Skeletal muscle tissue (tissue), 4 donors: ENCODE results near the gene LTBP4. TPM values are rescaled to one million over a fixed set of nuclear protein-coding genes. Genes with fewer than 3 reads are reported as not detected.

Source experiments
- H3K27ac ChIP-seq: one replicate; pipeline ENCODE4 v1.7.0; 2013; ENCODE audit warnings: mild to moderate bottlenecking, low read depth, low read length, inconsistent platforms
- H3K27me3 ChIP-seq, 3 donors: one replicate each; pipeline ENCODE4 v1.7.0; 2013; ENCODE audit warnings: low read length in 3 of 3; ENCODE audit not compliant: control insufficient read depth in 3 of 3, insufficient read depth in 3 of 3
- H3K36me3 ChIP-seq, 3 donors: one replicate each; pipeline ENCODE4 v1.7.0; 2013; ENCODE audit warnings: low read length in 3 of 3; ENCODE audit not compliant: control insufficient read depth in 3 of 3, insufficient read depth in 3 of 3
- H3K4me1 ChIP-seq, 3 donors: one replicate each; pipeline ENCODE4 v1.7.0; 2013; ENCODE audit warnings: low read length in 3 of 3, mild to moderate bottlenecking in 3 of 3; ENCODE audit not compliant: control insufficient read depth in 3 of 3, insufficient read depth in 3 of 3
- H3K4me3 ChIP-seq, 3 donors: one replicate each; pipeline ENCODE4 v1.7.0; 2013; ENCODE audit warnings: low read length in 3 of 3
- H3K9ac ChIP-seq, 3 donors: one replicate each; pipeline ENCODE4 v1.7.0; 2013; ENCODE audit warnings: low read length in 3 of 3, mild to moderate bottlenecking in 3 of 3, moderate library complexity in 2 of 3, low read depth in 1 of 3
- H3K9me3 ChIP-seq, 3 donors: one replicate each; pipeline ENCODE4 v1.7.0; 2013; ENCODE audit warnings: low read length in 3 of 3; ENCODE audit not compliant: control insufficient read depth in 3 of 3
- total RNA-seq: library from RNA; depleted of rRNA; stranded (reverse); fragments of >200 nt; gene quantifications from one replicate; pipeline ENCODE4 v1.2.3, GENCODE V29; 2014
- donor health status: Osteomylitis.

The LTBP4 gene, protein sequence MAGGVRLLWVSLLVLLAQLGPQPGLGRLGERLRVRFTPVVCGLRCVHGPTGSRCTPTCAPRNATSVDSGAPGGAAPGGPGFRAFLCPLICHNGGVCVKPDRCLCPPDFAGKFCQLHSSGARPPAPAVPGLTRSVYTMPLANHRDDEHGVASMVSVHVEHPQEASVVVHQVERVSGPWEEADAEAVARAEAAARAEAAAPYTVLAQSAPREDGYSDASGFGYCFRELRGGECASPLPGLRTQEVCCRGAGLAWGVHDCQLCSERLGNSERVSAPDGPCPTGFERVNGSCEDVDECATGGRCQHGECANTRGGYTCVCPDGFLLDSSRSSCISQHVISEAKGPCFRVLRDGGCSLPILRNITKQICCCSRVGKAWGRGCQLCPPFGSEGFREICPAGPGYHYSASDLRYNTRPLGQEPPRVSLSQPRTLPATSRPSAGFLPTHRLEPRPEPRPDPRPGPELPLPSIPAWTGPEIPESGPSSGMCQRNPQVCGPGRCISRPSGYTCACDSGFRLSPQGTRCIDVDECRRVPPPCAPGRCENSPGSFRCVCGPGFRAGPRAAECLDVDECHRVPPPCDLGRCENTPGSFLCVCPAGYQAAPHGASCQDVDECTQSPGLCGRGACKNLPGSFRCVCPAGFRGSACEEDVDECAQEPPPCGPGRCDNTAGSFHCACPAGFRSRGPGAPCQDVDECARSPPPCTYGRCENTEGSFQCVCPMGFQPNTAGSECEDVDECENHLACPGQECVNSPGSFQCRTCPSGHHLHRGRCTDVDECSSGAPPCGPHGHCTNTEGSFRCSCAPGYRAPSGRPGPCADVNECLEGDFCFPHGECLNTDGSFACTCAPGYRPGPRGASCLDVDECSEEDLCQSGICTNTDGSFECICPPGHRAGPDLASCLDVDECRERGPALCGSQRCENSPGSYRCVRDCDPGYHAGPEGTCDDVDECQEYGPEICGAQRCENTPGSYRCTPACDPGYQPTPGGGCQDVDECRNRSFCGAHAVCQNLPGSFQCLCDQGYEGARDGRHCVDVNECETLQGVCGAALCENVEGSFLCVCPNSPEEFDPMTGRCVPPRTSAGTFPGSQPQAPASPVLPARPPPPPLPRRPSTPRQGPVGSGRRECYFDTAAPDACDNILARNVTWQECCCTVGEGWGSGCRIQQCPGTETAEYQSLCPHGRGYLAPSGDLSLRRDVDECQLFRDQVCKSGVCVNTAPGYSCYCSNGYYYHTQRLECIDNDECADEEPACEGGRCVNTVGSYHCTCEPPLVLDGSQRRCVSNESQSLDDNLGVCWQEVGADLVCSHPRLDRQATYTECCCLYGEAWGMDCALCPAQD (N-terminal part only)
- total RNA-seq, result 86.6 TPM

DNA sequence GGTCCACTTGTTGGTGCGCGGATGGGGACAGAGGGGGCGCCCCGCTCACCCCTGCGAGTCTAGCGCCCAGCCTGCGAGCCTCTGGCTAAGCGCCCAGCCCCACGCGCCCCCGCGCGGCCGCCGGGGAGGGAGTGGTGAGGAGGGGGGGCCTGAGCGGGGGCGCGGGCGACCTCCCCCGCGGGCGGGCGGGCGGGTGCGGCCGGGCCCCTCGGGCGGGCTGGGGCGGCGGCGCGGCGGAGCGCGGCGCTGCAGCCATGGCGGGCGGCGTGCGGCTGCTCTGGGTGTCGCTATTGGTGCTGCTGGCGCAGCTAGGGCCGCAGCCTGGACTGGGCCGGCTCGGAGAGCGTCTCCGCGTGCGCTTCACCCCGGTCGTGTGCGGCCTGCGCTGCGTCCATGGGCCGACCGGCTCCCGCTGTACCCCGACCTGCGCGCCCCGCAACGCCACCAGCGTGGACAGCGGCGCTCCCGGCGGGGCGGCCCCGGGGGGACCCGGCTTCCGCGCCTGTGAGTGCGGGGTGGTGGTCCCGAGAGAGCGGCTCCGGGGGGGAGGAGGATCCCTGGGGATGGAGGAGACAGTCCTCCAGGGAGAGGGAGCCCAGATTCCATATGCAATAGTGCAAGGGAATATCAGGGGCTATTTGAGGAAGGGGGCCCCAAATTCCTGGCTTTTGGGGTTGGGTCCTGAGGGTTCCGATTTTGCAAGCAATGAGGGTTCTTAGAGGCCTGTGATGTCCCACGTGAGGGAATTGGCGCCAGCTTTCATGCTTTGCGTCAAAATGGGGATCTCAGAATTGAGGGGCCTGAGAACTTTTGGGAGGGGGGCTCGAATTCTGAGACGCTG, at the start of gene LTBP4:
Gene LTBP4 (plus strand): TSS at position 236 of the 841 bp plus-strand sequence. CDS start 19 bp downstream, at position 255.
- H3K9me3 ChIP-seq, result no peaks in the 10 kb centered on the region
- no peaks in the 10 kb centered on the region for H3K36me3 ChIP-seq
- peak within 1 kb of the TSS; percentile 53 to 83 (median 70) for H3K9ac ChIP-seq
- H3K27ac ChIP-seq, result peak within 1 kb of the TSS; percentile 12
- H3K4me3 ChIP-seq, result peak within 1 kb of the TSS; percentile 62 to 78 (median 70)
- peaks cover 18 to 42% (median 39%) of the 10 kb centered on the region in 3 donors for H3K27me3 ChIP-seq
- H3K4me1 ChIP-seq, result peaks cover 60 to 65% (median 60%) of the 10 kb centered on the region in 3 donors

DNA sequence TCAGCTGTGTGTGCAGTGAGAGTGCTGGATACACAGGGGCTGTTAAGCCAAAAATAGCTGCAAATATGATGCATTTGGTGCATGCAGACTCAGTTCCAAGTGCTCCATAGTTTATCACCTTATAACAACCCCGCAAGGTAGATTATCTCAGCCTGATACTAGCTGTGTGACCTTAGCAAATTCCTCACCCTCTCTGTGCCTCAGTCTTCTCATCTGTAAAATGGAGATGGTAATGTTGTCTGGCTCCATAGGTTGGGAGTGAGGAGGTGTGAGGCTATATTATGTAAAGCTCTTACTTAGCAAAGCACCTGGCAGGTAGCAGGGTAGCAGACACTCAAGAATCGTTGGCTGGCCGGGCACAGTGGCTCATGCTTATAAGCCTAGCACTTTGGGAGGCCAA, 48.3 kb upstream of the LTBP4 start:
- H3K27me3 ChIP-seq, result peaks cover 17 to 34% (median 24%) of the 10 kb centered on the region in 3 donors
- no peak overlapping the region for H3K9ac ChIP-seq

DNA sequence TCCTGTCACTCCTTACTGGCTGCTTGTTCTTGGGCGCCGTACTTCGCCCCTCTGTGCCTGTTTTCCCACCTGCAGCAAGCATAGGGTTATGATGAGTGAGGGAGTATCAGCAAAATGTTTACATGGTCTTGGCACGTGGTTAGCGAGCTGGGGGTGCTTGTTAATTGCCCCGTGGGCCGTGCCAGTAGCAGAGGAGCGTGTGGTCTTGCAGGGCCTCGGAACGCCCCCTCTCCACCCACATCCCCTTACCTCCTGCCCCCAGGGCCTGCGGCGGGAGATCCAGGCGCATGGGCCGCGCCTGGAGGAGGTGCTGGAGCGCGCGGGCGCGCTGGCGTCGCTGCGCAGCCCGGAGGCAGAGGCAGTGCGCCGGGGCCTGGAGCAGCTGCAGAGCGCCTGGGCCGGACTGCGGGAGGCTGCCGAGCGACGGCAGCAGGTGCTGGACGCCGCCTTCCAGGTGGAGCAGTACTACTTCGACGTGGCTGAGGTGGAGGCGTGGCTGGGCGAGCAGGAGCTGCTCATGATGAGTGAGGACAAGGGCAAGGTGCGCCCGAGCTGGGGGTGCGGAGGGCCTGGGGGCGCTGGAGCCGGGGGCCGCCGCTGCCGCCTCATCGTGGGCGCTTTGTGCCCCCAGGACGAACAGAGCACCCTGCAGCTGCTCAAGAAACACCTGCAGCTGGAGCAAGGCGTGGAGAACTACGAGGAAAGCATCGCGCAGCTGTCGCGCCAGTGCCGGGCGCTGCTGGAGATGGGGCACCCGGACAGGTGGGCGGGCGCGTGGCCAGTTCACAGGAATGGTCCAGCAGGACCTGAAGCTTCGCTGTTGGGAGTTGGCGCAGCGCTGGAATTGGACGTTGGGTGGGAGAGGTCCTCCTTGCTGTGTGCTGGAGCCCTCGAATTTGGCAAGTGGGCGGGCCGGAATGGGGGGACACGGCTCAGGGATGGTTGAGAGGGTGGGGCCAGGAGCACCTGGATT, 47.0 kb upstream of the LTBP4 start:
- Histone ChIP-seq H3K36me3 (peaks cover 0 to 4% (median 0%) of the 10 kb centered on the region in 3 donors), H3K9me3 (no peaks in the 10 kb centered on the region), H3K9ac (no peak overlapping the region), H3K27ac (no peak overlapping the region), H3K4me3 (no peak overlapping the region), H3K4me1 (peaks cover 0 to under 1% (median 0%) of the 10 kb centered on the region in 3 donors), H3K27me3 (peaks cover 12 to 28% (median 20%) of the 10 kb centered on the region in 3 donors)

More for the DNA sequence above, 48.3 kb upstream of the LTBP4 start:
- no peak overlapping the region for H3K27ac ChIP-seq
- peaks cover 0 to 3% (median 0%) of the 10 kb centered on the region in 3 donors for H3K4me1 ChIP-seq
- H3K4me3 ChIP-seq, result no peak overlapping the region
- H3K36me3 ChIP-seq, result peaks cover 0 to 4% (median 0%) of the 10 kb centered on the region in 3 donors
- H3K9me3 ChIP-seq, result no peaks in the 10 kb centered on the region

DNA sequence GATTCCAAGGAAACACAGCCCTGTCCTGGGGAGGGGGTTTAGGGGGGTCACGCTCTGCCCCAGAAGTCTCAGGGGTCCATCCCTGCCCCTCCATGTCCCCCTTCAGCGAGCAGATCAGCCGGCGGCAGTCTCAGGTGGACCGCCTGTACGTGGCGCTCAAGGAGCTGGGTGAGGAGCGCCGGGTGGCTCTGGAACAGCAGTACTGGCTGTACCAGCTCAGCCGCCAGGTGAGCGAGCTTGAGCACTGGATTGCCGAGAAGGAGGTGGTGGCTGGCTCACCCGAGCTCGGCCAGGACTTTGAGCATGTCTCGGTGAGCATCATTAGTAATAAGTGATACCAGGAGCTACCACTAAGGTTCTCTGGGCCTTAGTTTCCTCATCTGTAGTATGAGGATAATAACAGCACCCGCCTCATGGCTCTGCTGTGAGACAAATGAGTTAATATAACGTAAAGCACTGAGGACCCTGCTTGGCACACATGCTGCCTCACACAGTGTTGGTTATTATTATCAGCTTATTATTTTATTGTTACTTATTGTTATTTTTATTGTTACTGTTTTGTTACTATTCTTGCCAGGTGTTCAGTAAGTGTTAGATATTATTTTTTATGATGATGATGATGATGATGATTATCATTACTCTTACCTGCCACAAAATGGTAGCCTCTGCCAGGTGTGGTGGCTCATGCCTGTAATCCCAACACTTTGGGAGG, 45.0 kb upstream of the LTBP4 start:
- Histone ChIP-seq H3K9me3 (no peaks in the 10 kb centered on the region), H3K4me1 (no peaks in the 10 kb centered on the region), H3K9ac (no peak overlapping the region), H3K27ac (no peak overlapping the region), H3K36me3 (no peaks in the 10 kb centered on the region), H3K27me3 (peaks cover 11 to 31% (median 15%) of the 10 kb centered on the region in 3 donors), H3K4me3 (no peak overlapping the region)

- Histone ChIP-seq H3K9me3 (no peaks in the 10 kb centered on the region), H3K27ac (no peak overlapping the region), H3K36me3 (no peaks in the 10 kb centered on the region), H3K27me3 (peaks cover 14 to 30% (median 15%) of the 10 kb centered on the region in 3 donors), H3K4me3 (no peak overlapping the region), H3K4me1 (no peaks in the 10 kb centered on the region), H3K9ac (no peak overlapping the region)
Observed at GRCh38 chr19:40556953-40557530, 44.1 kb upstream of the LTBP4 start.

DNA sequence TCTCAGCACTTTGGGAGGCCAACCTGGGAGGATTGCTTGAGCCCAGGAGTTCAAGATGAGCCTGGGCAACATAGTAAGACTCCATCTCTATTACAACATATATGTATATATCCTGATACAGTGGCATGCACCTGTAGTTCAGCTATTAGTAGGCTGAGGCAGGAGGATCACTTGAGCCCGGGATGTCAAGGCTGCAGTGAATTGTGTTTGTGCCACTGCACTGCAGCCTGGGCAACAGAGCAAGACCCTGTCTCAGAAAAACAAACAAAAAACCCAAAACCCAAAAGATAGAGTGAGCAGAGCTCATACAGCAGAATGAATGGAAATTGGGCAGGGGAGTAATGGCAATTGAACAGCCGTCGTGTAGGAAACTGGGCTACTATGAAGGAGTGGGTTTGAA, 41.8 kb upstream of the LTBP4 start:
- no peak overlapping the region for H3K9ac ChIP-seq
- H3K27ac ChIP-seq, result no peak overlapping the region
- H3K4me3 ChIP-seq, result no peak overlapping the region
- no peaks in the 10 kb centered on the region for H3K9me3 ChIP-seq
- H3K27me3 ChIP-seq, result peaks cover 3 to 20% (median 16%) of the 10 kb centered on the region in 3 donors
- H3K4me1 ChIP-seq, result no peaks in the 10 kb centered on the region
- H3K36me3 ChIP-seq, result no peaks in the 10 kb centered on the region

DNA sequence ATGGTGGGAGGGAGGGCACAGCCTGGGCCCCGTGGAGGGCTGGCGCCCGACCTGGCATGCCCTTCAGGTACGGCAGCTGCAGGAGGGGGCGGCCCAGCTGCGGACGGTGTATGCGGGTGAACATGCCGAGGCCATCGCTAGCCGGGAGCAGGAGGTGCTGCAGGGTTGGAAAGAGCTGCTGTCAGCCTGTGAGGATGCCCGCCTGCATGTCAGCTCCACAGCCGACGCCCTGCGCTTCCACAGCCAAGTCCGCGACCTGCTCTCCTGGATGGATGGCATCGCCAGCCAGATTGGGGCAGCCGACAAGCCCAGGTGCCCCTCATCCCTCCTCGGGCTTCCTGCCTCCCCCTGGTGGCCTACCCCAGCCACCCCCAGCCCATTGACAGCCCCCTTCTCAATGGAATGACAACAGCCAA, 41.1 kb upstream of the LTBP4 start:
- Histone ChIP-seq H3K9me3 (no peaks in the 10 kb centered on the region), H3K27ac (no peak overlapping the region), H3K27me3 (peaks cover 4 to 19% (median 14%) of the 10 kb centered on the region in 3 donors), H3K36me3 (no peaks in the 10 kb centered on the region), H3K4me1 (no peaks in the 10 kb centered on the region), H3K4me3 (no peak overlapping the region), H3K9ac (no peak overlapping the region)
